PC-3 (cell line): ENCODE results near the gene NSF. TPM values are rescaled to one million over a fixed set of nuclear protein-coding genes. Genes with fewer than 3 reads are reported as not detected.
"Not testable (repeated sequence)": the region's sequence is repeated elsewhere in the genome, so short reads cannot be mapped to it uniquely, and the experiment has no call there.

Experiments used
- ATAC-seq: fragments of 200-7000 bp; cut with Tn5 transposase; 2 replicates; pipeline ENCODE4 v1.9.1; 2020; ENCODE audit warnings: mild to moderate bottlenecking, moderate library complexity
- BruUV-seq: library from RNA; stranded (reverse); fragments of 400-500 nt; replicated peaks from 2 replicates; lab custom pipeline; 2021; lab: Mats Ljungman, UMichigan
- CTCF ChIA-PET: fragments of 300-600 bp; sonication (Branson Sonifier 250); formaldehyde crosslinking; loops from one replicate; lab custom pipeline; 2022; ENCODE audit warnings: antibody characterized with exemption; lab: Charles Lee
- POLR2A ChIA-PET: fragments of 300-600 bp; sonication (Branson Sonifier 250); formaldehyde crosslinking; loops from one replicate; lab custom pipeline; 2022; ENCODE audit warnings: antibody characterized with exemption; ENCODE audit not compliant: unreplicated experiment; lab: Charles Lee
- DNase-seq: peaks from one replicate; pipeline ENCODE4 v3.0.0-alpha.2; 2015
- H2AFZ ChIP-seq: fragments of 300-600 bp; sonication (generic); 2 replicates; pipeline ENCODE4 v1.6.0; 2016; ENCODE audit warnings: antibody characterized with exemption, low read length
- H3F3A ChIP-seq: fragments of 300-600 bp; sonication (generic); one replicate; pipeline ENCODE4 v1.6.0; 2017; ENCODE audit warnings: antibody characterized with exemption, low read length, control low read depth, mild to moderate bottlenecking; ENCODE audit not compliant: unreplicated experiment
- H3K27ac ChIP-seq: fragments of 300-600 bp; sonication (generic); 2 replicates; pipeline ENCODE4 v1.5.1; 2016; ENCODE audit warnings: mild to moderate bottlenecking, low read length
- H3K27me3 ChIP-seq: fragments of 300-600 bp; sonication (generic); 2 replicates; pipeline ENCODE4 v1.6.1; 2016; ENCODE audit warnings: low read length, mixed read lengths
- H3K36me3 ChIP-seq: fragments of 300-600 bp; sonication (generic); 2 replicates; pipeline ENCODE4 v1.6.1; 2016; ENCODE audit warnings: low read depth, mixed run types, low read length, mixed read lengths
- H3K4me1 ChIP-seq: fragments of 300-600 bp; sonication (generic); 2 replicates; pipeline ENCODE4 v1.5.1; 2016; ENCODE audit warnings: low read length; ENCODE audit not compliant: insufficient read depth
- H3K4me2 ChIP-seq: fragments of 300-600 bp; sonication (generic); 2 replicates; pipeline ENCODE4 v1.6.0; 2016; ENCODE audit warnings: low read length
- H3K4me3 ChIP-seq: fragments of 300-600 bp; sonication (generic); 2 replicates; pipeline ENCODE4 v1.5.1; 2016; ENCODE audit warnings: mild to moderate bottlenecking, low read length, mixed read lengths
- H3K79me2 ChIP-seq: fragments of 300-600 bp; sonication (generic); 2 replicates; pipeline ENCODE4 v1.6.1; 2017; ENCODE audit warnings: low read length, mixed read lengths
- H3K9ac ChIP-seq: fragments of 300-600 bp; sonication (generic); 2 replicates; pipeline ENCODE4 v1.6.0; 2016; ENCODE audit warnings: mild to moderate bottlenecking, low read length
- H3K9me2 ChIP-seq: fragments of 300-600 bp; sonication (generic); replicated peaks from 2 replicates; pipeline ENCODE4 v1.6.1; 2016; ENCODE audit warnings: mixed run types, low read length, mixed read lengths
- H3K9me3 ChIP-seq: fragments of 300-600 bp; sonication (generic); 2 replicates; pipeline ENCODE4 v1.6.1; 2016; ENCODE audit warnings: low read length, mixed read lengths
- H4K20me1 ChIP-seq: fragments of 300-600 bp; sonication (generic); 2 replicates; pipeline ENCODE4 v1.6.1; 2016; ENCODE audit warnings: low read length, mixed read lengths
- intact Hi-C: fragments of 100-400 bp; cut with micrococcal nuclease; formaldehyde crosslinking; loops from 2 replicates; pipeline ENCODE4 v1.9.0; 2023
- total RNA-seq: library from RNA; depleted of rRNA; stranded (reverse); fragments of >200 nt; gene quantifications from 2 replicates; pipeline ENCODE4 v1.2.3, GENCODE V29; 2014

NSF gene
- total RNA-seq, 1 experiment from 2014 or later, result 52.2 TPM

GRCh38 chr17:46600767-46601166 lies 10.3 kb downstream of the NSF start:
- H3K9ac ChIP-seq, H3K27ac ChIP-seq, H3K4me1 ChIP-seq, H3K27me3 ChIP-seq, H3K4me3 ChIP-seq, H3K36me3 ChIP-seq, ATAC-seq, H3K9me2 ChIP-seq, H4K20me1 ChIP-seq, intact Hi-C loops, BruUV-seq, DNase-seq, CTCF ChIA-PET, H3K79me2 ChIP-seq, H3F3A ChIP-seq, H3K9me3 ChIP-seq, H3K4me2 ChIP-seq, H2AFZ ChIP-seq, POLR2A ChIA-PET: not testable (repeated sequence)

- H3K27ac ChIP-seq, H3K4me3 ChIP-seq, DNase-seq, POLR2A ChIA-PET, ATAC-seq, H3K4me1 ChIP-seq, CTCF ChIA-PET, BruUV-seq, H3F3A ChIP-seq, H3K9me3 ChIP-seq, H3K27me3 ChIP-seq, H3K4me2 ChIP-seq, H3K79me2 ChIP-seq, H4K20me1 ChIP-seq, intact Hi-C loops, H3K36me3 ChIP-seq, H3K9ac ChIP-seq, H3K9me2 ChIP-seq, H2AFZ ChIP-seq: not testable (repeated sequence)
These were observed 12.7 kb downstream of the NSF start for GRCh38 chr17:46603125-46603524.

GRCh38 chr17:46611304-46611703 lies 20.8 kb downstream of the NSF start:
- intact Hi-C loops, H3K4me1 ChIP-seq, ATAC-seq: not testable (repeated sequence)

GRCh38 chr17:46613876-46614275 lies 23.4 kb downstream of the NSF start:
- H3K9me2 ChIP-seq, H3K9me3 ChIP-seq, H3K79me2 ChIP-seq, POLR2A ChIA-PET, H3K4me2 ChIP-seq, H3K27ac ChIP-seq, H3K36me3 ChIP-seq, H3K27me3 ChIP-seq, H3F3A ChIP-seq, H4K20me1 ChIP-seq, H3K9ac ChIP-seq, intact Hi-C loops, H3K4me1 ChIP-seq, CTCF ChIA-PET, H3K4me3 ChIP-seq, ATAC-seq, BruUV-seq, DNase-seq, H2AFZ ChIP-seq: not testable (repeated sequence)

More at GRCh38 chr17:46611304-46611703, 20.8 kb downstream of the NSF start:
- H3K27ac ChIP-seq, H3K27me3 ChIP-seq, BruUV-seq, H3K36me3 ChIP-seq, H3K9me2 ChIP-seq, H4K20me1 ChIP-seq, DNase-seq, POLR2A ChIA-PET, H3K79me2 ChIP-seq, H2AFZ ChIP-seq, H3K4me2 ChIP-seq, CTCF ChIA-PET, H3K9ac ChIP-seq, H3K9me3 ChIP-seq, H3K4me3 ChIP-seq, H3F3A ChIP-seq: not testable (repeated sequence)

- POLR2A ChIA-PET, H3K9ac ChIP-seq, H3K4me2 ChIP-seq, H3K27me3 ChIP-seq, H3K79me2 ChIP-seq, intact Hi-C loops, H4K20me1 ChIP-seq, H3K9me3 ChIP-seq, H3K27ac ChIP-seq, H2AFZ ChIP-seq, BruUV-seq, ATAC-seq, DNase-seq, H3K4me3 ChIP-seq, H3F3A ChIP-seq, CTCF ChIA-PET, H3K9me2 ChIP-seq, H3K4me1 ChIP-seq, H3K36me3 ChIP-seq: not testable (repeated sequence)
These were observed 26.7 kb downstream of the NSF start for GRCh38 chr17:46617121-46617520.

GRCh38 chr17:46618975-46619374 lies 28.5 kb downstream of the NSF start:
- H3K4me3 ChIP-seq, POLR2A ChIA-PET, H3K9ac ChIP-seq, H3K36me3 ChIP-seq, H3F3A ChIP-seq, intact Hi-C loops, ATAC-seq, CTCF ChIA-PET, H3K27me3 ChIP-seq, H4K20me1 ChIP-seq, BruUV-seq, H3K4me1 ChIP-seq, H3K79me2 ChIP-seq, H3K9me3 ChIP-seq, H3K27ac ChIP-seq, H2AFZ ChIP-seq, H3K4me2 ChIP-seq, H3K9me2 ChIP-seq, DNase-seq: not testable (repeated sequence)

GRCh38 chr17:46623790-46624189 lies 33.3 kb downstream of the NSF start:
- intact Hi-C loops, result not testable (repeated sequence)

More at GRCh38 chr17:46623790-46624189, 33.3 kb downstream of the NSF start:
- H2AFZ ChIP-seq, H3F3A ChIP-seq, POLR2A ChIA-PET, H3K27ac ChIP-seq, H3K4me3 ChIP-seq, H3K27me3 ChIP-seq, H3K9me3 ChIP-seq, H3K4me1 ChIP-seq, H3K36me3 ChIP-seq, H4K20me1 ChIP-seq, H3K79me2 ChIP-seq, DNase-seq, CTCF ChIA-PET, H3K9me2 ChIP-seq, ATAC-seq, H3K9ac ChIP-seq, BruUV-seq, H3K4me2 ChIP-seq: not testable (repeated sequence)
